SHP77 treated with DMSO at 0.1 percent for 48 hours (cell line): ENCODE data around the gene VAV2.

Experiments
- DNase-seq: peaks from one replicate; lab custom pipeline; 2025; lab: John Stamatoyannopoulos, UW

The VAV2 gene, protein sequence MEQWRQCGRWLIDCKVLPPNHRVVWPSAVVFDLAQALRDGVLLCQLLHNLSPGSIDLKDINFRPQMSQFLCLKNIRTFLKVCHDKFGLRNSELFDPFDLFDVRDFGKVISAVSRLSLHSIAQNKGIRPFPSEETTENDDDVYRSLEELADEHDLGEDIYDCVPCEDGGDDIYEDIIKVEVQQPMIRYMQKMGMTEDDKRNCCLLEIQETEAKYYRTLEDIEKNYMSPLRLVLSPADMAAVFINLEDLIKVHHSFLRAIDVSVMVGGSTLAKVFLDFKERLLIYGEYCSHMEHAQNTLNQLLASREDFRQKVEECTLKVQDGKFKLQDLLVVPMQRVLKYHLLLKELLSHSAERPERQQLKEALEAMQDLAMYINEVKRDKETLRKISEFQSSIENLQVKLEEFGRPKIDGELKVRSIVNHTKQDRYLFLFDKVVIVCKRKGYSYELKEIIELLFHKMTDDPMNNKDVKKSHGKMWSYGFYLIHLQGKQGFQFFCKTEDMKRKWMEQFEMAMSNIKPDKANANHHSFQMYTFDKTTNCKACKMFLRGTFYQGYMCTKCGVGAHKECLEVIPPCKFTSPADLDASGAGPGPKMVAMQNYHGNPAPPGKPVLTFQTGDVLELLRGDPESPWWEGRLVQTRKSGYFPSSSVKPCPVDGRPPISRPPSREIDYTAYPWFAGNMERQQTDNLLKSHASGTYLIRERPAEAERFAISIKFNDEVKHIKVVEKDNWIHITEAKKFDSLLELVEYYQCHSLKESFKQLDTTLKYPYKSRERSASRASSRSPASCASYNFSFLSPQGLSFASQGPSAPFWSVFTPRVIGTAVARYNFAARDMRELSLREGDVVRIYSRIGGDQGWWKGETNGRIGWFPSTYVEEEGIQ

GRCh38 chr9:133991964-133992779, at the start of gene VAV2:
TSS of gene VAV2 (minus strand) at chr9:133992324. CDS start at chr9:133992278, 46 bp downstream.
- DNase-seq = no peak

- DNase-seq = no peak
These were observed 49.5 kb upstream of the VAV2 start for GRCh38 chr9:134041649-134041962.

GRCh38 chr9:134040781-134041648, 48.9 kb upstream of the VAV2 start:
- no peak for DNase-seq

GRCh38 chr9:134040176-134040565, 48.0 kb upstream of the VAV2 start:
- no peak for DNase-seq

DNA sequence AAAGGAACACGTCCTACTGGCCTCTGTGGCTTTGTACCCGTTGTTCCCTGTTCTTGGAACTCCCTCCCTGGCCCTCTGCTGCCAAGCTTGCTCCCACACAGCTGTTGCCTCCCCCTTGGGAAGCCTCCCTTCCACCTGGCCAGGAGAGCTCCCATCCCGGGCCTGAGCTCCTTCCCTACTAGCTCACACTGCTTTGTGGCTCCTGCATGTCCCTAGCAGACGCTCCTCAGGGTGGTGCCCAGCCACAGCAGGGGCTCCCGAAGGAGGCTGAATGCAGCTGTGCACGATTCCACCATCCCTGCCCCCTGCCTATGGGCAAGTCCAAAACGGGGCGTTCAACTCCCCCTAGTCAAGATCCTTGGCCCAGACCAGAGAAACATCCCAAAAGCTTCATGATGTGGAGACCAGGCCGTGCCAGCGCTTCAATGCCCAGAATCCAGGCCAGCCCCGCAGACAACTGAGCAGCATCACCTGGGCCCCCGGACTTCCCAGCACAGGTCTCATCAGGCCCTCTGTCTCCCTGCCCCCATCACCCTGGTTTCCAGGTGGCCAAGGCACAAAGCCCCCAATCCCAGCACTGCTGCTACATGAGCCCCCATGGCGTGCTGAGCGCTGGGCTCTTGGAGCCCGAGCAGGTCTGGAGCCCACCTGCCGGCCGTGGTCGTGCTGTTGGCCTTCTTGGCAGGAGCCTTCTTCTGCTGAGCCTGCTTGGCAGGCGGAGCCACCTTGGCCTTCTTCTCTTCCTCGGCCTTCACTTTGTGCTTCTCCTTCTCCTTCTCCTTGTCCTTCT, 47.5 kb upstream of the VAV2 start:
- DNase-seq = no peak

DNA sequence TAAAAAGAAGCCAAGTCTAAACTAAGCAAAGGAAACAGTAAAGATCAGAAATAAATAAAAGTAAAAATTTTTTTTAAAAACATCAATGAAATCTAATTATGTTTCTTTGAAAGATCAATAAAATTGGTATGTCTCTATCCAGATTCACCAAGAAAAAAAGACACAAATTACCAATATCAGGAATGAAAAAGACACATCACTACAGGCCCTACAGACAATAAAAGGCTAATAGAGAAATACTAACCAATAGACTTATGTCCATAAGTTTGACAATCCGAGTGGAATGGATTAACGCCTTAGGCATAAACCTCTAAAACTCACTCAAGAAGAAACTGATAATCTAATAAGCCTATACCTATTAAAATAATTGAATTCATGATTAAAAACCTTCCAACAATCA, 45.5 kb upstream of the VAV2 start:
- no peak for DNase-seq

GRCh38 chr9:134036130-134036529, 44.0 kb upstream of the VAV2 start:
- no peak for DNase-seq

GRCh38 chr9:134035041-134036039, 43.2 kb upstream of the VAV2 start:
- DNase-seq = no peak

DNA sequence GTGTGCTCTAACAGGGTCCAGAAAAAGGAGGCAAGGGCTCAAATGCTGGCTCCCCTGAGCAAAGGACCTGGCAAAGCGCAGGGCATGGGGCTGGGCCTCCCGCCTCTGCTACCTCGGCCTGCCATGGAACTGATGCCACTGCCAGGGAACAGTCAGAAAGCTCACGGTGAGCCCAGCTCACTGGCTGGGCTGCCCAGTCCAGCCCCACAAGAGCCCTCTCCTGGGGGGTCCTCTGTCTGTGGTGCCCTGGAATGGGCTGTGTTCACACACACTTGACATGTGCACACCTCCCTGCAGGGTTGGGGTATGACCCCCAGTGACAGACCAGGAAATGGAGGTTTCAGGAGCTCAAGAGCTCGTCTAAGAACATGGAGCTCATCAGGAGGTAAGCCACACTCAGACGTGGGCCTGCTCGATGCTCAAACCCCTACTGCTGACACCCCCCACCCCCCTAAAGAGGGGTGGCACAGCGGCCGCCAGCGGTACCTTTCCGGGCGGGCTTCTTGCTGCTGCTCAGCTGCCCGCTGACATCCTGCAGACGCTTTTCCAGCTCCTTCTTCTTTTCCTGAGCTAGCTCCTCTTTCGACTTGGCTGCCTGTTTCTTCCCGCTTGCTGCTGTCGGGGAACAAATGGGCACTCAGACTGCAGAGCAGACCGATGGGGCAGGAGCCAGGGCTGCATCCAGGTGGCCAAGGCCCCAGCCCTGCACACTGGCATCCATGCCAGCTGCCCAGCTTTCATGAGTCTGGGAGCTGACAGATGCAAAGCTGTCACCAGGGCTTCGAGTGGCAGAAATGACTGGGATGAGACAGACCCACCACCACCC, 42.3 kb upstream of the VAV2 start:
- no peak for DNase-seq

GRCh38 chr9:134033516-134034214, 41.5 kb upstream of the VAV2 start:
- no peak for DNase-seq

DNA sequence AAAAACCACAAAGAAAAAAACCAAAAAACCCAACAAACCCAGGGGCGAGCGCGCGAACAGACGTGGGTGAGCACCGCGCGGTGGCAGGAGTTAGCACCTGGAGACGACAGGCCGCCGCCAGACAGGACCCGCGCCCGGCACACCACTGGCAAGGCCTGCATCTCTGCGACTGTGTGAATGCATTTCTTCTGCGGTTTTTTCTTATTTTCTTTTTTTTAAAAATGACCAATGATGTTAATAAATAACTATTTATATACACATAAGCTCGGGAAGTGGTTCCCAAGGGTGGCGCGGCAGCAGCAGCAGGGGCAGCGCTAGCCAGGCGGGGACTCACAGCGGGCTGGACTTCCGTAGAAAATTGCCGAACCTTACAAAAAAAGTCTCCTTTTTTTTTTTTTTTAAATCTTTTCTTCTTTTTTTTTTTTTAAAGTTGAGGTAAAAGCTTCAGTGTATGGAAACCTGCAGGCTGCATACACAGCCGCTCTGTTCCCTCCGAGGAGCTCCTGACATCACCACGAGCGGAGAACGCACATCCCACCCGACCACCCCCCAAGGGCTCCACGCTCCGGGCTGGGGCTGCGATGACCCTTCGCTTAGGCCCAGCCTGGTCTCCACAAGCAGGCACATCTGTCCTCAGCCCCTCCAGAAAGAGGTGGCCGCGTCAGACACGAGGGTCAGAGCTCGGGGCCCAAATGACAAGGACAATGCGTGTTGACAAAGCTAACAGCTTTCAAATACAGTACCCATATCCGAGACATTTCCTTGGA, 40.5 kb upstream of the VAV2 start:
- no peak for DNase-seq

- no peak for DNase-seq
These were observed 39.7 kb upstream of the VAV2 start for GRCh38 chr9:134031783-134032182.

DNA sequence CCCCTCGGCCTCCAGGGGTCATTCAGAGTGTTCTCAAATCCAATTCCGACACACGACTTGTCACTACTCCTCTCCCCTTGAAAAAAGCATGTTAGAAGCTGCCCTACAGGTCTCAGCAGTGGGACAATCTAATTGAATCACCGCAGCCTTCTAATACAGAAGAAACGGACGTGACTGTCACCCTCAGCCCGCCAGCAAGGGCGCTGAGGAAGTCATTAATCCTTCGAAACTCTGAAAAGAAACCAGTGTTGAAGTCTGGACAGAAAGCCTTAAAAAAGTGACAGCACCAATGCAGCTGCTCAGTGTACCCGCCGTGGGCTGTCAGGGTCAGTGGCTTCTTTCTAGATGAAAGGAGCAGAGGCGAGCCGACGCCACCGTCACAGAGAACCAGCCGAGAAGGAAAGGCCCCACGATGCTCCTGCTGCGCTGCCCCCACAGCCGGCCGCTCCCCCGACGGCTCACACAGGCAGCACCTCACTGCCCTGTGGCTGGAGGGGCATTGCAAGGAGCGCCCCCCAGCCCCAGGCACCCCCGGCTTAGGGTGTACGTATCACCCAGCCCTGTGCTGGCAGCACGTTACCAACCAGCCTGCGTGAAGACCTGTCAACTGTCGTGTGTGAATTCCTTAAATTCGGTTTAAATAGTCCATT, 38.8 kb upstream of the VAV2 start:
- no peak for DNase-seq

GRCh38 chr9:134029248-134030226, 37.4 kb upstream of the VAV2 start:
- no peak for DNase-seq

- no peak for DNase-seq
These were observed 36.6 kb upstream of the VAV2 start for GRCh38 chr9:134028575-134029247.
